Ovary (tissue), 9 donors: ENCODE results near the gene MT2A. TPM values are rescaled to one million over a fixed set of nuclear protein-coding genes. Genes with fewer than 3 reads are reported as not detected.
"Not testable (repeated sequence)": the region's sequence is repeated elsewhere in the genome, so short reads cannot be mapped to it uniquely, and the experiment has no call there.

Source experiments
- DNase-seq, 5 donors: peaks; one replicate each; pipeline ENCODE4 v3.0.0-alpha.2; 2019 to 2020
- H3K27ac ChIP-seq, 2 donors: fragments of 200-600 bp; one replicate each; pipeline versions ENCODE4 v1.5.1 to v1.8.0; 2019 to 2022
- H3K27me3 ChIP-seq: fragments of 200-600 bp; one replicate; pipeline ENCODE4 v1.8.0; 2022
- H3K36me3 ChIP-seq: fragments of 200-600 bp; sonication (generic); one replicate; pipeline ENCODE4 v1.5.1; 2019
- H3K4me1 ChIP-seq: one replicate; pipeline ENCODE4 v1.8.1; 2013; ENCODE audit warnings: mild to moderate bottlenecking, moderate library complexity; ENCODE audit not compliant: insufficient read depth
- H3K4me3 ChIP-seq: fragments of 200-600 bp; sonication (generic); one replicate; pipeline ENCODE4 v1.5.1; 2017
- H3K9me3 ChIP-seq, 2 donors: fragments of 200-600 bp in 1 of 2; sonication (generic) in 1 of 2; one replicate each; pipeline versions ENCODE4 v1.5.1 to v1.8.1; 2013 to 2019; ENCODE audit warnings: mild to moderate bottlenecking in 1 of 2, moderate library complexity in 1 of 2
- CTCF ChIP-seq, 3 donors: fragments of 450-650 bp in 2 of 3; fragments of 200-600 bp in 1 of 3; IDR thresholded peaks; one replicate each; pipeline versions ENCODE4 v1.5.1 to v1.8.0; 2016 to 2022; ENCODE audit warnings: antibody characterized with exemption in 3 of 3, mild to moderate bottlenecking in 1 of 3
- EP300 ChIP-seq: sonication (generic); formaldehyde crosslinking; IDR thresholded peaks from one replicate; pipeline ENCODE4 v1.6.1; 2017; ENCODE audit warnings: antibody characterized with exemption
- POLR2A ChIP-seq: fragments of 450-650 bp; IDR thresholded peaks from one replicate; pipeline ENCODE4 v1.6.1; 2017; ENCODE audit warnings: antibody characterized with exemption, mild to moderate bottlenecking, moderate library complexity
- WGBS, 3 donors: extraction: QIAGEN DNeasy Blood & Tissue Kit in 1 of 3; methylation state at CpG; one replicate each; pipeline versions ENCODE4 v1.1.5 to v1.1.7; 2013 to 2017; 5-methylcytosine and 5-hydroxymethylcytosine counted together
- intact Hi-C, 4 donors: fragments of 100-400 bp; cut with DNase I; formaldehyde crosslinking; loops; one replicate each; pipeline versions ENCODE4 v1.11.0 to v1.15.1; 2022 to 2023
- polyA plus RNA-seq, 2 donors: library from polyadenylated mRNA; stranded (reverse); fragments of 200-250 nt in 1 of 2; fragments of 350-450 nt in 1 of 2; fragmentation: Illumina TruSeq in 1 of 2; extraction: RNeasy Lipid Tissue Mini Kit (QIAGEN cat#74804) in 1 of 2; gene quantifications; one replicate each; pipeline ENCODE4 v1.2.3, GENCODE V29; 2013 to 2014
- total RNA-seq, 7 donors: library from RNA; depleted of rRNA in 2 of 7; stranded (reverse); fragments of >200 nt in 2 of 7; fragmentation: NEBNext Ultra II Directional in 3 of 7; extraction: Animal tissue kit (Norgen Biotek cat#: 25700) in 3 of 7; gene quantifications; one replicate each; pipeline versions ENCODE4 v1.1.0 to v1.2.4, GENCODE V29; 2016 to 2023
- donor health status: DM: no; HTN: no; CAD: no; lungs with moderate emphysema.
- donor health status: DM: no; HTN: no; CAD: no.
- donor health status: Bipolar disorder and iron deficiency.
- donor health status: DM: yes; HTN: yes; CAD: no.
- donor health status: DM: no; HTN: no; CAD: no.
- donor health status: DM: yes; HTN: yes; CAD: no.

Gene MT2A
- total and polyA plus RNA-seq, 9 donors: 16.1 to 679 (median 136) TPM

DNA sequence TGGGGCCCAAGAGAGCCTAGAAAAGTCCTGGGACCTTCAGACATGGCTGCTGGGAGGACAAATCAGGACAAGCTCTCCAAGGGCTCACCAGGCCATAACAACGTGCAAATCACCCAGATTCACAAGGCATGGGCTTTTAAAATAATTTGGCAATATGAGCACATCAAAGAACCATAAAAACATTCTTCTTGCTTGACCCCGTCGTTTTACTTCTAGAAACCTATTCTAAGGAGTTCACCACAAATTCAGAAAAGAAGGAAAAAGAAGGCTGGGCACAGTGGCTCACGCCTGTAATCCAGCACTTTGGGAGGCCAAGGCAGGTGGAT, 31.1 kb upstream of the MT2A start:
- intact Hi-C loops: loop anchor here in 1 of 4 donors (5.0 kb wide), 1 partner anchor 125 kb away; no protein-coding TSS in a partner anchor
- 67 to 76% (median 74%) methylated on average over 4 of the region's 4 CpGs for WGBS, 3 donors
- Histone ChIP-seq H3K9me3 (no peaks in the 10 kb centered on the region), H3K4me1 (no peaks in the 10 kb centered on the region), H3K27ac (no peak overlapping the region), H3K4me3 (no peak overlapping the region), H3K27me3 (no peaks in the 10 kb centered on the region), H3K36me3 (no peaks in the 10 kb centered on the region)
- no peak for TF ChIP-seq POLR2A
- TF ChIP-seq EP300: no peak
- no peak for TF ChIP-seq CTCF (IDR thresholded peaks at IDR 0.05)
- DNase-seq: no peak

DNA sequence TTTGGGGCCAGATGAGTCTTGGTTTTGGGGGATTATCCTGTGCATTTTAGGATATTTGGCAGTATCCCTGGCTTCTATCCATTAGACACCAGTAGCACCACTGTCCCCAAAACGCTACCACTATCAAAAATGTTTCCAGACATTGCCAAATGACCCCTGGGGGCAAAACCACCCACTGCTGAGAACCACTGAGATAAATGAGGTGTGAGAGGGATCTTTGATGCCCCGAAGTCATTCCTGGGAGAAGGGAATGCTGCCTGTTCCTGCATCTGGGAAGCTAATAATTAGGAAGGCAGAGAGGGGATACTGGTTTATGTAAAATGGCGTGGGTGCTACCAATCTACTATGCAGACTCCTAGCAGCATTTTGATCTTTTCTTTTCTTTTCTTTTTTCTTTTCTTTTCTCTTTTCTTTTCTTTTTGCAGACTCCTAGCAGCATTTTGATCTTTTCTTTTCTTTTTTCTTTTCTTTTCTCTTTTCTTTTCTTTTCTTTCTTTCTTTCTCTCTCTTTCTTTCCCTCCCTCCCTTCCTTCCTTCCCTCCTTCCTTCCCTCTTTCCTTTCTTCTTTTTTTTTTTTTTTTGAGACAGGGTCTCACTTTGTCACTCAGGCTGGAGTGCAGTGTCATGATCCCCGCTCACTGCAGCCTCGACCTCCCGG, 27.9 kb upstream of the MT2A start:
- no peaks in the 10 kb centered on the region for H3K9me3 ChIP-seq
- WGBS, 3 donors: 75 to 83% (median 75%) methylated on average over 6 of the region's 6 CpGs
- H3K36me3 ChIP-seq: no peaks in the 10 kb centered on the region
- no peaks in the 10 kb centered on the region for H3K27me3 ChIP-seq
- DNase-seq: no peak
- no peak overlapping the region for H3K27ac ChIP-seq
- no peaks in the 10 kb centered on the region for H3K4me1 ChIP-seq
- H3K4me3 ChIP-seq: no peak overlapping the region
- TF ChIP-seq CTCF (IDR thresholded peaks at IDR 0.05): no peak
- TF ChIP-seq EP300: no peak
- no peak for TF ChIP-seq POLR2A
- intact Hi-C loops: loop anchor here in 2 of 4 donors (10.0 kb wide), 2 partner anchors 66 to 104 kb away; partner anchors contain the start of gene MT1X (in 1 of the 2)

DNA sequence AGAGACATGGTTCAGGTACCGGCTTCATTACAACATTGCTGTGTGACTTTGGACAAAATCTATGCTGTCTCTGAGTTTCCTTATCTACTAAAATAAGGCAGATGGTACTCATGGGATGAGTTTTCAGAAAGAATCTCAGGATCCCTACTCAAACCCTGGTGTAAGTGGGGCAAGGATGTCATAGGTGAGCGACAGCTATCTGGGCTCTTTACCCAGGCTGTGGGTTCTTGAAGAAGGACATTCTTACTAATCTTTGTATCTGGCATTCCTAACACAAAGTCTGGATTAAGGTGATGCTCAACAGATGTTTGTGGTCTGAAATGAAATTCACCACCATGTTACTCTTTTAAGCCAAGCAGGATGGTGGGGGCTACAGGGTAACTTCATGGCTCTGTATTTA, 25.5 kb upstream of the MT2A start:
- not testable (repeated sequence) for H3K9me3 ChIP-seq, H3K36me3 ChIP-seq, H3K27me3 ChIP-seq, H3K4me3 ChIP-seq, H3K4me1 ChIP-seq, H3K27ac ChIP-seq, DNase-seq
- 65 to 75% (median 73%) methylated on average over 2 of the region's 2 CpGs for WGBS, 3 donors
- intact Hi-C loops: loop anchor here in 2 of 4 donors (10.0 kb wide), 2 partner anchors 68 to 102 kb away; partner anchors contain the start of gene MT1X (in 1 of the 2)

- 25 to 40% (median 26%) methylated on average over 11 of the region's 11 CpGs for WGBS, 3 donors
- Histone ChIP-seq H3K4me3 (no peak overlapping the region), H3K27ac (no peak overlapping the region), H3K27me3 (no peaks in the 10 kb centered on the region), H3K9me3 (no peaks in the 10 kb centered on the region), H3K4me1 (no peaks in the 10 kb centered on the region), H3K36me3 (no peaks in the 10 kb centered on the region)
- DNase-seq: no peak
- intact Hi-C loops: loop anchor here in 2 of 4 donors (10.0 kb wide), 2 partner anchors 69 to 101 kb away; partner anchors contain the start of gene MT1X (in 1 of the 2)
- no peak for TF ChIP-seq EP300
- no peak for TF ChIP-seq CTCF (IDR thresholded peaks at IDR 0.05)
- no peak for TF ChIP-seq POLR2A
Measured at GRCh38 chr16:56583351-56584168, 24.8 kb upstream of the MT2A start.
